Glutamatergic neuron (in vitro differentiated cells): ENCODE measurements around the gene TCTN3. TPM values are rescaled to one million over a fixed set of nuclear protein-coding genes. Genes with fewer than 3 reads are reported as not detected.
"Not testable (repeated sequence)": the region's sequence is repeated elsewhere in the genome, so short reads cannot be mapped to it uniquely, and the experiment has no call there.

ENCODE experiments used
- DNase-seq: peaks from one replicate; pipeline ENCODE4 v3.0.0; 2022
- H3K27ac Mint-ChIP-seq: one replicate; pipeline ENCODE4 v1.8.0; 2020; ENCODE audit warnings: mild to moderate bottlenecking, mixed read lengths, inconsistent platforms; ENCODE audit not compliant: unreplicated experiment
- H3K27me3 Mint-ChIP-seq: one replicate; pipeline ENCODE4 v1.8.0; 2020; ENCODE audit warnings: mild to moderate bottlenecking, moderate library complexity, mixed read lengths, inconsistent platforms; ENCODE audit not compliant: unreplicated experiment
- H3K36me3 Mint-ChIP-seq: one replicate; pipeline ENCODE4 v1.8.0; 2020; ENCODE audit warnings: mild to moderate bottlenecking, mixed read lengths, inconsistent platforms; ENCODE audit not compliant: unreplicated experiment
- H3K4me1 Mint-ChIP-seq: one replicate; pipeline ENCODE4 v1.8.0; 2020; ENCODE audit warnings: mild to moderate bottlenecking, low read depth, mixed read lengths, inconsistent platforms; ENCODE audit not compliant: unreplicated experiment
- H3K4me3 Mint-ChIP-seq: one replicate; pipeline ENCODE4 v1.8.0; 2020; ENCODE audit warnings: mild to moderate bottlenecking, mixed read lengths, inconsistent platforms; ENCODE audit not compliant: unreplicated experiment
- H3K9me3 Mint-ChIP-seq: one replicate; pipeline ENCODE4 v1.8.0; 2020; ENCODE audit warnings: mild to moderate bottlenecking, moderate library complexity, mixed read lengths, inconsistent platforms; ENCODE audit not compliant: unreplicated experiment
- total RNA-seq: library from RNA; stranded (reverse); fragmentation: NEBNext Ultra II Directional; extraction: Animal tissue kit (Norgen Biotek cat#: 25700); gene quantifications from one replicate; pipeline ENCODE4 v1.2.1, GENCODE V29; 2021; ENCODE audit not compliant: unreplicated experiment
- TF ChIP-seq, protein P1 (sequence below): fragments of 200-600 bp; sonication (generic); IDR thresholded peaks from one replicate; pipeline ENCODE4 v1.5.0; 2021; ENCODE audit not compliant: partially characterized antibody, unreplicated experiment

Gene TCTN3
- total RNA-seq, 1 donor from 2014 or later: 14.7 TPM

DNA sequence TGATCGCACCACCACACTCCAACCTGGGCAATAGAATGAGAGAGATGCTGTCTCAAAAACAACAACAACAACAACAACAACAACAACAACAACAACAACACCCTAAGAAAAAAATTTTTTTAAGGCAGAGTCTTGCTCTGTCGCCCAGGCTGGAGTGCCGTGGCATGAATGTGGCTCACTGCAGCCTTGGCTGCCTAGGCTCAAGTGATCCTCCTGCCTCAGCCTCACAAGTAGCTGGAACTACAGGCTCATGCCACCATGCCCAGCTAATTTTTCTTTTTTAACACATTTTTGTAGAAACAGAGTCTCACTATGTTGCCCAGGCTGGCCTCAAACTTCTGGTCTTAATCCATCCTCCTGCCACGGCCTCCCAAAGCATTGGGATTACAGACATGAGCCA lies 55.8 kb downstream of the TCTN3 start:
- no peaks in the 10 kb centered on the region for H3K27me3 Mint-ChIP-seq
- no peak overlapping the region for H3K4me3 Mint-ChIP-seq
- no peaks in the 10 kb centered on the region for H3K36me3 Mint-ChIP-seq
- no peak overlapping the region for H3K27ac Mint-ChIP-seq
- H3K4me1 Mint-ChIP-seq: no peaks in the 10 kb centered on the region
- no peaks in the 10 kb centered on the region for H3K9me3 Mint-ChIP-seq
- TF ChIP-seq, protein P1, sequence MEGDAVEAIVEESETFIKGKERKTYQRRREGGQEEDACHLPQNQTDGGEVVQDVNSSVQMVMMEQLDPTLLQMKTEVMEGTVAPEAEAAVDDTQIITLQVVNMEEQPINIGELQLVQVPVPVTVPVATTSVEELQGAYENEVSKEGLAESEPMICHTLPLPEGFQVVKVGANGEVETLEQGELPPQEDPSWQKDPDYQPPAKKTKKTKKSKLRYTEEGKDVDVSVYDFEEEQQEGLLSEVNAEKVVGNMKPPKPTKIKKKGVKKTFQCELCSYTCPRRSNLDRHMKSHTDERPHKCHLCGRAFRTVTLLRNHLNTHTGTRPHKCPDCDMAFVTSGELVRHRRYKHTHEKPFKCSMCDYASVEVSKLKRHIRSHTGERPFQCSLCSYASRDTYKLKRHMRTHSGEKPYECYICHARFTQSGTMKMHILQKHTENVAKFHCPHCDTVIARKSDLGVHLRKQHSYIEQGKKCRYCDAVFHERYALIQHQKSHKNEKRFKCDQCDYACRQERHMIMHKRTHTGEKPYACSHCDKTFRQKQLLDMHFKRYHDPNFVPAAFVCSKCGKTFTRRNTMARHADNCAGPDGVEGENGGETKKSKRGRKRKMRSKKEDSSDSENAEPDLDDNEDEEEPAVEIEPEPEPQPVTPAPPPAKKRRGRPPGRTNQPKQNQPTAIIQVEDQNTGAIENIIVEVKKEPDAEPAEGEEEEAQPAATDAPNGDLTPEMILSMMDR: no peak
- DNase-seq: no peak

DNA sequence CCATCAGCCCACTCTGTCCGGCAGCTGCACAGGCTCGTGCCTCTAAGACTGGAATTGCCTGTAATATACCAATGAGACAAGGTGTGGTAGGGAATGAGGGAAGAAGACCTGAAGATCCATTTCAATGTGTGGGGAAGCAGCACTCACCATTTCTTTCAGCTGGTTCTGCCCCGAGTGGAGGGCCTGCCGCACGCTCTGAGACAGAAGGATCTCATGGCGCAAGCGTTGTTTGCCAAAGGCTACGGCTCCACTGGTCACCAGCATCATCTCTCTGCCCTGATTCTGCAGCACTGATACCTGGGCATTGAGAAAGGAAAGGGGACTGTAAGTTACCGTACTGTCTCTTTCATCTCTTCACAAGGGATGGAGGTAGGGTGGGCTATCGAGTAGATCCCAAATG lies 56.6 kb downstream of the TCTN3 start:
- Mint-ChIP-seq H3K4me1 (no peaks in the 10 kb centered on the region), H3K4me3 (no peak overlapping the region), H3K27ac (no peak overlapping the region), H3K36me3 (no peaks in the 10 kb centered on the region), H3K27me3 (no peaks in the 10 kb centered on the region), H3K9me3 (no peaks in the 10 kb centered on the region)
- TF ChIP-seq, protein P1: no peak
- no peak for DNase-seq

DNA sequence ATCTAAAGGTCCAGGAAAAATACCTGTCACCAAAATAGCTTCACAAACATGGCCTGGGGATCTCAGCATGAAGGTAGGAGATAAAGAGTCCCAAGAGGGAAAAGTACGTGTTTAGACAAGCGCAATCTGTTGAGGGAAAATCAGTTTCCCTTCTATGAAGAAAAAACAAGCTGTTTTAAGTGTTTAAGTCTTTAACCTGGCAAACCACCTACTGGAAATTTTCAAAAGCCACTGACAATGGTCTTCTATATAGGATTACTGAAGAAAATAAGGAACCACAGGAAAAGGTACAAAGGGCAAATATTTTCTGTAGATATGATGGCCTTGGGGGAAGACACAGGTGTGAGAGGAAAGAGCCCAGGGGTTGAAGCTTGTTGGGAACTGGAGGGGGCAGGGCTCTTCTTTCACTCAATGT lies 58.4 kb downstream of the TCTN3 start:
- TF ChIP-seq, protein P1: no peak
- Mint-ChIP-seq H3K4me1 (no peaks in the 10 kb centered on the region), H3K27me3 (no peaks in the 10 kb centered on the region), H3K36me3 (no peaks in the 10 kb centered on the region), H3K9me3 (no peaks in the 10 kb centered on the region), H3K27ac (no peak overlapping the region), H3K4me3 (no peak overlapping the region)
- no peak for DNase-seq

DNA sequence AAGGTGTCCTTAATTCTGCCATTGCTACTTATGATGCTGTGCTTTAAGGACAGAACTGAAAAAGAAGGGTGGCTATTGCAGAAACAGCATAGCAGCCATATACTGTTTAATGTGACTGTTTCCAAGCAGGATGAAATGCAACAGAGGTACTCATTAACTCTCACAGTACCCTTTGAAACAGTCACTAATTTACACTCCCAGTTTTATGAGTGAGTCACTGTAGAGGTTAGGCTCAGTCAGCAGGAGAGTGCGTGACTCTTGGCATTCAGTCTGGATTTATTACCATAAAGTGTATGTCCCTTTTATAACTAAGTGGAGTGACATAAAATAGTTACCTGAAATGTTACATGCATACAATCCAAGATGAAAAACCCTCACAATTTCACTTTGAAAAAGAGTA lies 64.9 kb downstream of the TCTN3 start:
- Mint-ChIP-seq H3K27ac (no peak overlapping the region), H3K27me3 (peaks cover 3% of the 10 kb centered on the region), H3K9me3 (no peaks in the 10 kb centered on the region), H3K4me3 (no peak overlapping the region), H3K4me1 (no peaks in the 10 kb centered on the region), H3K36me3 (no peaks in the 10 kb centered on the region)
- DNase-seq: no peak
- TF ChIP-seq, protein P1: no peak

DNA sequence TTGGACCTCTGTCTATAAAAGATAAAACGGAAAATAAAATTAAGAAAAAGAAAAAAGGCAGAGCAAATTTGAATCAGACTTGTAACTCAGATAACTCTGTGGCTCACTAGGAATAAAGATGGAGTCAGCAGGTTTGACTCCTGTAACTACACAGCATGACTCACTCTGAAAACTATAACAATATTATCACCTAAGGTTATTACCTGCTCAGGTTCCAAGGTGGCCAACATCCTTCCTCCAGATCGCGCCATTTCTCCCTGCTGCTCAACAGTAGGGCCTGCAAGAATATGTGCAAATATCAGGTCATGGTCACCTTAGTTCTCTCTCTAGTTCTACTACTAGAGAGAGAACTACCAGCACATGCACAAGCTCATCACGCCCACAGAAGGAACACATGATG lies 67.2 kb downstream of the TCTN3 start:
- DNase-seq: no peak
- H3K27ac Mint-ChIP-seq: no peak overlapping the region
- H3K36me3 Mint-ChIP-seq: no peaks in the 10 kb centered on the region
- no peaks in the 10 kb centered on the region for H3K9me3 Mint-ChIP-seq
- H3K4me3 Mint-ChIP-seq: no peak overlapping the region
- peaks cover 3% of the 10 kb centered on the region for H3K27me3 Mint-ChIP-seq
- TF ChIP-seq, protein P1: no peak
- no peaks in the 10 kb centered on the region for H3K4me1 Mint-ChIP-seq

DNA sequence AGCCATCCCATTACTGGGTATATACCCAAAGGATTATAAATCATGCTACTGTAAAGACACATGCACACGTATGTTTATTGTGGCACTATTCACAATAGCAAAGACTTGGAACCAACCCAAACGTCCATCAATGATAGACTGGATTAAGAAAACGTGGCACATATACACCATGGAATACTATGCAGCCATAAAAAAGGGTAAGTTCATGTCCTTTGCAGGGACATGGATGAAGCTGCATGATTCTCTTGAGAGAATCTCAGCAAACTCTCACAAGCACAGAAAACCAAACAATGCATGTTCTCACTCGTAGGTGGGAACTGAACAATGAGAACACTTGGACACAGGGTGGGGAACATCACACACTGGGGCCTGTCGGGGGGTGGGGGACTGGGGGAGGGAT lies 73.3 kb downstream of the TCTN3 start:
- not testable (repeated sequence) for H3K4me1 Mint-ChIP-seq, H3K36me3 Mint-ChIP-seq, H3K27ac Mint-ChIP-seq, DNase-seq, H3K27me3 Mint-ChIP-seq, H3K4me3 Mint-ChIP-seq, H3K9me3 Mint-ChIP-seq
